Measurements from ENCODE around the gene ATP8A2. TPM values are rescaled to one million over a fixed set of nuclear protein-coding genes. Genes with fewer than 3 reads are reported as not detected.

ATP8A2 gene
- polyA plus RNA-seq, 3 donors = not detected

- no peaks in the 10 kb centered on the region for H3K4me1 Mint-ChIP-seq
Measured at GRCh38 chr13:25727810-25728209, 356.0 kb downstream of the ATP8A2 start.

GRCh38 chr13:25729201-25729600 lies 357.4 kb downstream of the ATP8A2 start:
- Histone ChIP-seq H3K9me3 (replicated peaks in 1 of 2; ENCODE audit: control insufficient read depth in 1 of 2, insufficient read depth in 1 of 2, low read length in 2 of 2) (no peaks in the 10 kb centered on the region), H3K36me3 (replicated peaks in 1 of 2; ENCODE audit: control insufficient read depth in 1 of 2, insufficient read depth in 2 of 2, low read length in 2 of 2) (no peaks in the 10 kb centered on the region), H3K4me3 (replicated peaks in 1 of 3; ENCODE audit: low read depth in 2 of 3, low read length in 3 of 3) (no peak overlapping the region), H2AFZ (ENCODE audit: insufficient read depth, low read depth, low read length, poor library complexity, severe bottlenecking) (no peak overlapping the region), H3K9ac (ENCODE audit: insufficient read depth, low read length, poor library complexity, severe bottlenecking) (no peak overlapping the region), H3K27me3 (ENCODE audit: control insufficient read depth in 2 of 2, insufficient read depth in 2 of 2, low read length in 2 of 2) (no peaks in the 10 kb centered on the region), H3K27ac (ENCODE audit: low read depth in 1 of 2, low read length in 2 of 2) (no peak overlapping the region), H3K79me2 (ENCODE audit: insufficient read depth, low read length) (no peaks in the 10 kb centered on the region), H4K20me1 (ENCODE audit: insufficient read depth, low read length) (no peaks in the 10 kb centered on the region), H3K4me1 (ENCODE audit: control insufficient read depth in 1 of 2, insufficient read depth in 2 of 2, low read length in 2 of 2) (no peaks in the 10 kb centered on the region), H3K4me2 (replicated peaks; ENCODE audit: extremely low read depth, low read length, poor library complexity, severe bottlenecking) (no peak overlapping the region)
- no peak for TF ChIP-seq CTCF (IDR thresholded peaks at IDR 0.05)
- Mint-ChIP-seq H3K36me3 (no peaks in the 10 kb centered on the region), H3K4me3 (no peak overlapping the region), H3K27ac (no peak overlapping the region), H3K4me1 (no peaks in the 10 kb centered on the region), H3K9me3 (peaks cover 0 to 4% (median 0%) of the 10 kb centered on the region in 7 donors), H3K27me3 (ENCODE audit: low read depth in 3 of 3) (peaks cover 0 to 2% (median 2%) of the 10 kb centered on the region in 3 donors)
- 90% methylated on average over 6 of the region's 7 CpGs for WGBS (ENCODE audit: insufficient coverage)
- intact Hi-C loops (cut with micrococcal nuclease) = no loop called here
- DNase-seq = no peak

More at GRCh38 chr13:25727810-25728209, 356.0 kb downstream of the ATP8A2 start:
- Mint-ChIP-seq H3K27me3 (ENCODE audit: low read depth in 3 of 3) (peaks cover 0 to 2% (median 2%) of the 10 kb centered on the region in 3 donors), H3K36me3 (no peaks in the 10 kb centered on the region), H3K4me3 (no peak overlapping the region), H3K9me3 (peaks cover 0 to 6% (median 4%) of the 10 kb centered on the region in 7 donors), H3K27ac (no peak overlapping the region)
- Histone ChIP-seq H4K20me1 (ENCODE audit: insufficient read depth, low read length) (no peaks in the 10 kb centered on the region), H3K9me3 (replicated peaks in 1 of 2; ENCODE audit: control insufficient read depth in 1 of 2, insufficient read depth in 1 of 2, low read length in 2 of 2) (peaks cover 0 to 5% of the 10 kb centered on the region in 2 donors), H3K9ac (ENCODE audit: insufficient read depth, low read length, poor library complexity, severe bottlenecking) (no peak overlapping the region), H3K4me3 (replicated peaks in 1 of 3; ENCODE audit: low read depth in 2 of 3, low read length in 3 of 3) (no peak overlapping the region), H3K4me2 (replicated peaks; ENCODE audit: extremely low read depth, low read length, poor library complexity, severe bottlenecking) (no peak overlapping the region), H3K36me3 (replicated peaks in 1 of 2; ENCODE audit: control insufficient read depth in 1 of 2, insufficient read depth in 2 of 2, low read length in 2 of 2) (no peaks in the 10 kb centered on the region), H2AFZ (ENCODE audit: insufficient read depth, low read depth, low read length, poor library complexity, severe bottlenecking) (no peak overlapping the region), H3K27me3 (ENCODE audit: control insufficient read depth in 2 of 2, insufficient read depth in 2 of 2, low read length in 2 of 2) (no peaks in the 10 kb centered on the region), H3K27ac (ENCODE audit: low read depth in 1 of 2, low read length in 2 of 2) (no peak overlapping the region), H3K4me1 (ENCODE audit: control insufficient read depth in 1 of 2, insufficient read depth in 2 of 2, low read length in 2 of 2) (no peaks in the 10 kb centered on the region), H3K79me2 (ENCODE audit: insufficient read depth, low read length) (no peaks in the 10 kb centered on the region)
- intact Hi-C loops (cut with micrococcal nuclease) = no loop called here
- no peak for TF ChIP-seq CTCF (IDR thresholded peaks at IDR 0.05)
- 79% methylated on average over 5 of the region's 8 CpGs for WGBS (ENCODE audit: insufficient coverage)
- no peak for DNase-seq

Data from CD14-positive monocyte (primary cell).